Measurements from ENCODE around the gene KCNQ4.

GRCh38 chr1:40842207-40842606 is 58.6 kb downstream of the KCNQ4 start:
- TF ChIP-seq, protein P1, sequence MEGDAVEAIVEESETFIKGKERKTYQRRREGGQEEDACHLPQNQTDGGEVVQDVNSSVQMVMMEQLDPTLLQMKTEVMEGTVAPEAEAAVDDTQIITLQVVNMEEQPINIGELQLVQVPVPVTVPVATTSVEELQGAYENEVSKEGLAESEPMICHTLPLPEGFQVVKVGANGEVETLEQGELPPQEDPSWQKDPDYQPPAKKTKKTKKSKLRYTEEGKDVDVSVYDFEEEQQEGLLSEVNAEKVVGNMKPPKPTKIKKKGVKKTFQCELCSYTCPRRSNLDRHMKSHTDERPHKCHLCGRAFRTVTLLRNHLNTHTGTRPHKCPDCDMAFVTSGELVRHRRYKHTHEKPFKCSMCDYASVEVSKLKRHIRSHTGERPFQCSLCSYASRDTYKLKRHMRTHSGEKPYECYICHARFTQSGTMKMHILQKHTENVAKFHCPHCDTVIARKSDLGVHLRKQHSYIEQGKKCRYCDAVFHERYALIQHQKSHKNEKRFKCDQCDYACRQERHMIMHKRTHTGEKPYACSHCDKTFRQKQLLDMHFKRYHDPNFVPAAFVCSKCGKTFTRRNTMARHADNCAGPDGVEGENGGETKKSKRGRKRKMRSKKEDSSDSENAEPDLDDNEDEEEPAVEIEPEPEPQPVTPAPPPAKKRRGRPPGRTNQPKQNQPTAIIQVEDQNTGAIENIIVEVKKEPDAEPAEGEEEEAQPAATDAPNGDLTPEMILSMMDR (IDR thresholded peaks at IDR 0.05): no peak
- no peak for TF ChIP-seq EZH2phosphoT487 (IDR thresholded peaks at IDR 0.05)
- no peak for TF ChIP-seq EZH2 (IDR thresholded peaks at IDR 0.05)

All from neural progenitor cell (in vitro differentiated cells).